GM18519 (cell line): Measurements from ENCODE around the gene PTPRM.

Experiments used
- ATAC-seq: cut with Tn5 transposase; IDR thresholded peaks from one replicate; pipeline ENCODE4 v1.9.1; 2021; ENCODE audit warnings: mild to moderate bottlenecking, moderate library complexity; ENCODE audit not compliant: unreplicated experiment, low FRiP score

The PTPRM gene

DNA sequence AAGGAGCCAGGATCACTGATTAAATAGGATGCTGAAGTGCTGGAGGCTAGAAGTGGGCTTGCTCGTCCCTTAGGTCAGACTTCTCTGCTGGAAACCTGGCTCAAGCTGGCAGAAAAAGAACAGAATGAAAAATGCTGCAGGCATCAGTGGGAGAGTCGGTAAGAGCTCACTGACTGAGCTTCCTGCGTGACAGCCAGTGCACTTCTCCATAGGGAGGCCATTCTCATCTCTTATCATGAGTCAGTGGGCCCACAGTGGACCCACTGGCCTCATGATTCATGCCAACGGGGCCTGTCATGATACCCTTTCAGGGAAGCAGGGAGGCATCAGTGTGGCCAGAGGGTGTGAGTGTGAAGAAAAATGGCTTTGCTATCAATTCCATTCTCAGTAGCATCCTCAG lies 498.2 kb downstream of the PTPRM start:
- no peak for ATAC-seq

- ATAC-seq = no peak
Observed at GRCh38 chr18:8065773-8066172, 498.7 kb downstream of the PTPRM start.

DNA sequence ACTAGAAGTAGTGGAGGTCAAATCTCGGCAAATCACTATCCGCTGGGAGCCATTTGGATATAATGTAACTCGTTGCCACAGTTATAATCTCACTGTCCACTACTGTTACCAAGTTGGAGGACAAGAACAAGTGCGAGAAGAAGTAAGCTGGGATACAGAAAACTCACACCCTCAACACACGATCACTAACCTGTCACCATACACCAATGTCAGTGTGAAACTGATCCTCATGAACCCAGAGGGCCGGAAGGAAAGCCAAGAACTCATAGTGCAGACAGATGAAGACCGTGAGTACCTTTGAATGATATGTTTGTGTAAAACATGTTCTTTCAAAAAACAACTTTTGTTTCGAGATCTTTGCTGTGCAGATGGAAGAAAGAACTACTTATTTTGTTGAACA lies 502.6 kb downstream of the PTPRM start:
- ATAC-seq = no peak

DNA sequence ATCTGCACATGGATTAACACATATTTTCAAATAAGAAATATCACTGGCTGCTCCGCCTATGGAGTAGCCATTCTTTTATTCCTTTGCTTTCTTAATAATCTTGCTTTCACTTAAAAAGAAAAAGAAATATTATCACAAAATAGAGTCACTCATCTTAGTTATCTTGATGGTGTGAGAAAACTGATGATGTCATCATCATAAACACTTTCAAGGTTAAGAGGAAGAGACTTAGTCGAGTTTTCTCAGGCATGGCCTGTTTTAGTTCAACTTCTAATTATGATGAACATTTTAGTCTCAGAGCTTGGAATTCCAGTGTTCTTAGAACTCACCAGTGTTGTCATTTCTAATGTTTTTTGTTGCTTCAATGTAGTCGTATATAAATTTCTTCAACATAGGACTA lies 506.1 kb downstream of the PTPRM start:
- no peak for ATAC-seq

DNA sequence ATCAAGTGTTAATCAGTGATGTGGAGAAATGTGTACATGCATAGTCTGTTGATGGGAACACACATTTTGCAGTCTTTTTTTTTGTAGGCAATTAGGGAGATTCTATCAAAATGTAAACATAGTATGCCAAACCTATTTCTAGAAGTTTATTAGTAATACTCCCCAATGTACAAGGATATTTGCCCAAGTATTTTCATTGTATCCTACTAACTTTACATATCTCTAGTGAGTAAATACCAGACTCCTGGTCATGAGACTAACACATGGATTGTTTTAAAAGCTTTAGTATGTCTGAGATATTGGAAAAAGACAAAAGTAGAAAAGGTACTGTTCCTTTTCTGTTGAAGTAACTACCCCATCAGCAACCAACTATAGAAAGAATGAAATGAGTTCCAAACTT lies 513.0 kb downstream of the PTPRM start:
- ATAC-seq = no peak

DNA sequence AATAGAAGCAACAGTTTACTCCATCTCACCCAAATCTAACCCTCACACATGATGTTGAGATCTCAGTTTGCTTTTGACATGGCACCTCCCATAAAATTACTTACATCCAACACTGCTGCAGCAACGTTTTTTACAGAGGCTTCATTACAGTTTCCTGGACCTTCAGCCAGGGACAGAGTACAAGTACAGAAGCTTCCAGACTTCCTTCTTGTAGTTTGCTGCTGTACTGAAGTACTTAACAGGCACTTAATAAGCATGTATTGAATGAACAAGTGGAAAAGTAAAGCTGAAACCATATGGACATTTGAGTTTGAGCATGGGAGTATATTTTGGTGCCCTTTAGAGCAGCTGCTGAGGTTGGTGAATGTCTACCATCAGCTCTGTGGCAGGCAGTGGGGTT lies 514.2 kb downstream of the PTPRM start:
- no peak for ATAC-seq

DNA sequence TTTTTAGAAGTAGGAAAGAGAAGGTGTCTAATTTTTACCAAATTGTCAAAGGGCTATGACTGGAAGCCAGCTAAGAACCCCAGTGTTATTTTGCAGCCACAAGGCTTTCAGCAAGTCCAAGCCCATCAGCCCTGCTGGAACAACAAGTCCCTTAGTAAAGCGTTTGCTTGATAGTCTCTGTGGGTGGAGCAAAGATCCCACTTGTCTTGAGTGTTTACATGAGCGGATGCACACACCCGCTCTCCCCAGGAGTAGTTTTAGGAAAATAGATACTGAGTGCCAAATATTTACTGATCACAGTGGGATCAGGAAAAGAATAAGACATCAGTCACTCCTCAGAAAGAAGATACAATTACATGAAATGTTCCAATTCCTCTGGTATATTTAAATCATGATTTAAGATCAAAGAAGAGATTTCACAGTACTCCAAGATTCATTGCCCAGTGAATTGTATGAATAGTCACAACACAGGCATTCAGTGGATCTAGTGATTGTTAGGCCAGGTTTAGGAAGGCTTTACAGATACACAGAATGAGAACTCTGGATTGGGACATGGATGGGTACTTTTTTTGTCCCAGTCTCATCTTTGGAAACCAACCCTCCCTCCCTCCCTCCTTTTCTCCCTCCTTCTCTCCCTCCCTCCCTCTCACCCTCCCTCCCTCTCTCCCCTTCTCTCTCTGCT lies 514.9 kb downstream of the PTPRM start:
- ATAC-seq = no peak

GRCh38 chr18:8084160-8084559 lies 517.0 kb downstream of the PTPRM start:
- no peak for ATAC-seq

- ATAC-seq = no peak
Observed at GRCh38 chr18:8088626-8089025, 521.5 kb downstream of the PTPRM start.

GRCh38 chr18:8091035-8091434 lies 523.9 kb downstream of the PTPRM start:
- no peak for ATAC-seq

DNA sequence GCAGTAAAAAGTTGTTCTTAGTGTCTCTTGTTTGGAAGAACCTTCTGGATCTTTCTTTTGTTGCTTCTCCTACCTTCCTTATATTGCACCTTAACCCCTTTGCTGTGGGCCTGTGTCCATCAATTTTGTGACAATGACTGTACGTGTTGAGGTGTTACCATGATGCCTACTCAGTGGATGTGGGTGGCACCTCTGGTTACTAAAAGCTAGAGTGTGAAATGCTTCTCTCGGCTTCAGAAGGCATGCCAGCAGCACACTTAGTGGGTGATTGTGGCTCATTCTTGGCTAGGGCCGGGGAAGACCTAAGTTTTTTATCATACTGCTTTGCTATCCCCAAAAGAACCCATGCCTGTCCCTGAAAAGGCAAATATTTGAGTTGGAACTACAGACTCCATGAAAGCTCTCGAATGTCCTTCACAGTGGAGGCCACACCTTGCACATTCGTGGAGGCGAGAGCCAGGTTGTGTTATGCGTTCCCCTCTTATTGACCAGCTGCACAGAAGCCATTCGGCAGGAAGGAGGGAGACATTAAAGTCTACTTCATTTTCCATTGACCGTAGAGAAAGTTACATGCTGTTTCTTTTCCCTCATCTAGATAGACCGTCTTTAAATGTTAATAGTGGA lies 528.9 kb downstream of the PTPRM start:
- ATAC-seq = no peak

DNA sequence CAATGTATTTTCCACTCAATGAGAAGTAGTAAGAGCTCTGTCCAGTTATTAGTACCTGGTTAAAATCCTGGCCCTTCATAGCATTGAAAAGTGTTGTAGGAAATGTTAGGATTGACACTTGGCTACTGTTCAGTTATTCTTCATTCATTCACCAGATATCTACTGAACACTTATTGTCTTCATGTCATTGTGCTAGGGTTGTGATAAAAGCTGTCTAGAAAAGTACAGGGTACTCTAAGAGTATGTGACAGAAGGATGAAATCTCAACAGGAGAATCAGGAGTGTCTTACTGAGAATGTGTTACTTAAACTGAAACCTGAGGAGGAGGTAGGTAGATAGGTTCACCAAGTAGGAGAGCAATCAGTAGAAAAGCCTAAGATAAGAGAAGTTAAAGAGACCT lies 530.3 kb downstream of the PTPRM start:
- no peak for ATAC-seq

DNA sequence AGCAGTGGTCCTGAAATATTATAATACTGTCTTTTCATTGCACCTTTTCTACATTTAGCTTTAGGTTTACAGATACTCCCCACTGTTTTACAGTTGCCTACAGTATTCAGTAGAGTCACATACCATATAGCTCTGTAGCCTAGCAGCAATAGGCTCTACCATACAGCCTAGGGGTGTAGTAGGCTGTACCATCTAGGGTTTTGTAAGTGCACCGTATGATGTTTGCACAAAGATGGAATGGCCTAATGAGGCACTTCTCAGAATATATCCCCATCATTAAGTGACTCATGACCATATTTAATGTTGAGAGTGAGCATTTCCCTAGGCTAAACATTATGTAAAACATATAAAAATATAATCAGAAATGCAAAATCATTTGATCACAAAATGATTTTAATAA lies 530.8 kb downstream of the PTPRM start:
- no peak for ATAC-seq

- ATAC-seq = no peak
Observed at GRCh38 chr18:8106603-8107002, 539.5 kb downstream of the PTPRM start.

GRCh38 chr18:8107426-8107825 lies 540.3 kb downstream of the PTPRM start:
- no peak for ATAC-seq

- ATAC-seq = no peak
Observed at GRCh38 chr18:8114480-8114879, 547.4 kb downstream of the PTPRM start.

- no peak for ATAC-seq
Observed at GRCh38 chr18:8116341-8117005, 549.4 kb downstream of the PTPRM start.

GRCh38 chr18:8117006-8117371 lies 549.9 kb downstream of the PTPRM start:
- no peak for ATAC-seq

DNA sequence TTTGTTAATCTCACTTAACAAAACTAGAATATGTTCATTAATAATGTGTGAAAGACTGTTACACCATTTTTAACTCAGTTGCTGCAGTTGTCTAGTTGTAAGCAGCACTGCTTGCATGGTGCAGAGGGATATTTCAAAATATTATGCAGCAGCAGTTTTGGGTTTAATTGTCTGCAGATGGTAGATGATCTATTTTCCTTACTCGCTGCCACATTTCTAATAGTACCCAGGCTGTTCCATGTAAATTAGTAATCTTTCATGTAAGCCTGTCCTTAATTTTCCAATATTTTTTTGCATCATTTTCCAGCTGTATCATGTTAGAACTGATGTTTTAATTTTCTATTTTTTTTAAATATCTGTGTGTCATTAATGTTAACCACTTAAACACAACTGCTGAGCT lies 554.0 kb downstream of the PTPRM start:
- ATAC-seq = no peak

DNA sequence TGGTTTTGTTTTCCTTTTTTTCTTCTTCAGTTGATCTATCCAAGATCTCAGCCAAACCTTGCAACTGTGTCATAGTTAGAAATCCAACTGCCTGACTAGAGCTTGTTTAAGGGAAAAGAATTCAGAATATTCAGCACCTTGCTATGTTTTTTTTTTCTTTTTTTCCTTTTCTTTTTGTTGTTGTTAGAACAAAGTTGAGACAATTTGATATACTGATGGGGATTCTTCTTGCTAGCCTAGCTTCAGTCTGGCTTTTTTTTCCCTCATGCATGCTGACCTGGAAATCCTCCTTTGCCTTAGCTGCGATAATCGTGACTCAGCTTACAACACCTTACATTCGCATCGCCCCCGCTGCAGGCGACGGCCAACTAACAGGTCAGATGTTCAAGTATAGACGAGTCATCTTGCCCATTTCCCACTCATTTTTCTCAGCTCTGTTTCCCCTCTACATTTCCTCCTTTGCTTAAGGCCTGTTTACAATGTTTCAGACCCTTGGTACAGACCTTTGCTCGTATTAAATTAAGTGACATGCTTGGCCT lies 554.9 kb downstream of the PTPRM start:
- no peak for ATAC-seq

GRCh38 chr18:8124232-8125146 lies 557.4 kb downstream of the PTPRM start:
- no peak for ATAC-seq
